GM12878 (cell line): ENCODE measurements around the gene IL4. TPM values are rescaled to one million over a fixed set of nuclear protein-coding genes. Genes with fewer than 3 reads are reported as not detected.

ENCODE experiments used
- ATAC-seq: fragments of 200-7000 bp; cut with Tn5 transposase; 3 replicates; pipeline ENCODE4 v1.9.1; 2020; ENCODE audit warnings: mild to moderate bottlenecking, moderate library complexity
- BruUV-seq: library from RNA; stranded (reverse); fragments of 400-500 nt; replicated peaks from 2 replicates; lab custom pipeline; 2021; lab: Mats Ljungman, UMichigan
- CTCF ChIA-PET: fragments of 300-600 bp; sonication (Branson Sonifier 250); formaldehyde crosslinking; extraction: SDS; loops from one replicate; lab custom pipeline; 2021; ENCODE audit warnings: inconsistent platforms; lab: Yijun Ruan, JAX
- POLR2A ChIA-PET: fragments of 350-600 bp; formaldehyde crosslinking; extraction: SDS; loops from one replicate; lab custom pipeline; 2021; ENCODE audit warnings: inconsistent platforms; lab: Charles Lee
- RAD21 ChIA-PET: fragments of 300-600 bp; sonication (Branson Sonifier 250); formaldehyde crosslinking; loops from one replicate; lab custom pipeline; 2023; ENCODE audit warnings: antibody characterized with exemption; ENCODE audit not compliant: unreplicated experiment; lab: Charles Lee
- SMC1A ChIA-PET: fragments of 300-600 bp; sonication (Branson Sonifier 250); formaldehyde crosslinking; loops from one replicate; lab custom pipeline; 2023; ENCODE audit not compliant: unreplicated experiment, uncharacterized antibody; lab: Charles Lee
- DNase-seq: peaks from one replicate; pipeline ENCODE4 v3.0.0-alpha.2; 2011; ENCODE audit warnings: low read depth, low spot score
- FAIRE-seq: peaks from 3 replicates; lab custom pipeline; 2011; peaks lifted over from hg19 to GRCh38; lab: Jason Lieb, UNC
- H2AFZ ChIP-seq: 2 replicates; pipeline ENCODE4 v1.6.0; 2011; ENCODE audit warnings: low read depth, low read length, control low read depth; ENCODE audit not compliant: control insufficient read depth
- H3K27ac ChIP-seq: 2 replicates; pipeline ENCODE4 v1.5.1; 2011; ENCODE audit warnings: control low read depth; ENCODE audit not compliant: control insufficient read depth, insufficient read depth
- H3K27me3 ChIP-seq, 2 experiments: replicated peaks in 1 of 2; 2 replicates each; pipeline versions ENCODE4 v1.6.0 to v1.6.1; 2011; ENCODE audit warnings: low read length in 1 of 2; ENCODE audit not compliant: control insufficient read depth in 2 of 2, insufficient read depth in 2 of 2
- H3K36me3 ChIP-seq, 2 experiments: 2 replicates each; pipeline ENCODE4 v1.5.1; 2011; ENCODE audit warnings: low read length in 1 of 2; ENCODE audit not compliant: control insufficient read depth in 2 of 2, insufficient read depth in 2 of 2
- H3K4me1 ChIP-seq: 2 replicates; pipeline ENCODE4 v1.6.1; 2011; ENCODE audit warnings: mild to moderate bottlenecking, low read length, moderate library complexity, mixed read lengths; ENCODE audit not compliant: control insufficient read depth, insufficient read depth
- H3K4me2 ChIP-seq: 2 replicates; pipeline ENCODE4 v1.6.0; 2011; ENCODE audit warnings: control low read depth; ENCODE audit not compliant: control insufficient read depth, insufficient read depth
- H3K4me3 ChIP-seq: fragments of 200-600 bp; sonication (generic); 2 replicates; pipeline ENCODE4 v1.5.1; 2016
- H3K79me2 ChIP-seq: 2 replicates; pipeline ENCODE4 v1.6.0; 2011; ENCODE audit warnings: low read length; ENCODE audit not compliant: control insufficient read depth, insufficient read depth
- H3K9ac ChIP-seq: 2 replicates; pipeline ENCODE4 v1.8.0; 2011; ENCODE audit warnings: low read length, control low read depth, mixed read lengths; ENCODE audit not compliant: control insufficient read depth, insufficient read depth
- H3K9me3 ChIP-seq: replicated peaks from 3 replicates; pipeline ENCODE4 v1.5.1; 2011; ENCODE audit warnings: mild to moderate bottlenecking, low read length; ENCODE audit not compliant: control insufficient read depth, insufficient read depth
- H4K20me1 ChIP-seq: 2 replicates; pipeline ENCODE4 v1.6.0; 2011; ENCODE audit not compliant: control insufficient read depth, insufficient read depth
- BHLHE40 ChIP-seq, 2 experiments: fragments of 450-650 bp in 1 of 2; IDR thresholded peaks; 2 replicates each; pipeline ENCODE4 v1.6.1; 2011 to 2017; ENCODE audit warnings: low read depth in 2 of 2, borderline replicate concordance in 1 of 2, improper control_type of control experiment in 1 of 2, low read length in 1 of 2, mild to moderate bottlenecking in 1 of 2
- CREB1 ChIP-seq: IDR thresholded peaks from 2 replicates; pipeline ENCODE4 v1.6.1; 2012; ENCODE audit warnings: low read depth, mild to moderate bottlenecking, inconsistent platforms
- E4F1 ChIP-seq: fragments of 450-650 bp; IDR thresholded peaks from 2 replicates; pipeline ENCODE4 v1.6.1; 2018; ENCODE audit warnings: borderline replicate concordance, mild to moderate bottlenecking; ENCODE audit not compliant: partially characterized antibody
- EED ChIP-seq: sonication (generic); IDR thresholded peaks from 2 replicates; pipeline ENCODE4 v1.6.1; 2016; ENCODE audit warnings: antibody characterized with exemption, low read depth
- EP300 ChIP-seq, 2 experiments: fragments of 150-350 bp in 1 of 2; IDR thresholded peaks; 2 replicates each; pipeline ENCODE4 v1.6.1; 2011 to 2012; ENCODE audit warnings: low read depth in 2 of 2, low read length in 2 of 2, borderline replicate concordance in 1 of 2, improper control_type of control experiment in 1 of 2, inconsistent platforms in 1 of 2; ENCODE audit not compliant: control insufficient read depth in 1 of 2
- ETV6 ChIP-seq, 2 experiments: fragments of 450-650 bp in 1 of 2; IDR thresholded peaks in 1 of 2; conservative IDR thresholded peaks in 1 of 2; 2 replicates each; pipeline ENCODE4 v1.6.1; 2014; ENCODE audit warnings: antibody characterized with exemption in 1 of 2, borderline replicate concordance in 1 of 2, low read depth in 1 of 2, mild to moderate bottlenecking in 1 of 2, moderate library complexity in 1 of 2
- IKZF1 ChIP-seq: fragments of 450-650 bp; conservative IDR thresholded peaks from 2 replicates; pipeline ENCODE4 v1.6.1; 2017; ENCODE audit warnings: antibody characterized with exemption, mild to moderate bottlenecking
- JUNB ChIP-seq: IDR thresholded peaks from 2 replicates; pipeline ENCODE4 v1.6.1; 2016; ENCODE audit warnings: antibody characterized with exemption, mild to moderate bottlenecking
- MTA2 ChIP-seq: fragments of 450-650 bp; IDR thresholded peaks from 2 replicates; pipeline ENCODE4 v1.6.1; 2016; ENCODE audit warnings: low read depth, mild to moderate bottlenecking, moderate library complexity
- POLR2A ChIP-seq: IDR thresholded peaks from 2 replicates; pipeline ENCODE4 v1.6.1; 2011; ENCODE audit warnings: low read depth, mild to moderate bottlenecking, low read length
- POU2F2 ChIP-seq: IDR thresholded peaks from 3 replicates; pipeline ENCODE4 v1.6.1; 2011; ENCODE audit warnings: low read depth, mild to moderate bottlenecking, low read length, borderline replicate concordance
- SMAD1 ChIP-seq: fragments of 450-650 bp; IDR thresholded peaks from 2 replicates; pipeline ENCODE4 v1.6.1; 2018; ENCODE audit warnings: mild to moderate bottlenecking, low read depth; ENCODE audit not compliant: partially characterized antibody
- ZNF207 ChIP-seq: fragments of 450-650 bp; IDR thresholded peaks from 2 replicates; pipeline ENCODE4 v1.6.1; 2014; ENCODE audit warnings: antibody characterized with exemption, mild to moderate bottlenecking, borderline replicate concordance
- ZNF24 ChIP-seq: fragments of 450-650 bp; IDR thresholded peaks from 2 replicates; pipeline ENCODE4 v1.6.1; 2017; ENCODE audit warnings: antibody characterized with exemption, mild to moderate bottlenecking
- WGBS: methylation state at CpG from one replicate; pipeline ENCODE4 v1.1.6; 2016; ENCODE audit warnings: low lambda C conversion rate; ENCODE audit not compliant: insufficient replicate concordance, insufficient coverage; ENCODE audit errors: missing lambda C conversion rate; 5-methylcytosine and 5-hydroxymethylcytosine counted together
- in situ Hi-C: fragments of 300-500 bp; cut with MboI; formaldehyde crosslinking; loops from 9 replicates; pipeline ENCODE4 v1.14.3; 2018; ENCODE audit warnings: mixed read lengths
- intact Hi-C: fragments of 100-400 bp; cut with micrococcal nuclease; formaldehyde crosslinking; loops from one replicate; pipeline ENCODE4 v1.14.2; 2022; ENCODE audit not compliant: unreplicated experiment
- polyA plus RNA-seq, 11 experiments: library from polyadenylated mRNA; depleted of rRNA in 4 of 11; unstranded in 6 of 11; stranded (reverse) in 5 of 11; fragments of >200 nt; fragmentation: Nextera tagmentation in 4 of 11; fragmentation: Illumina TruSeq in 1 of 11; extraction: Ambion mirVana in 4 of 11; extraction: Trizol in 1 of 11; gene quantifications; 1 replicate in 1 of 11; 2 replicates in 10 of 11; pipeline versions ENCODE4 v1.2.1 to v1.2.3, GENCODE V29; 2011 to 2016; ENCODE audit warnings: inconsistent platforms in 2 of 11, missing spikeins in 2 of 11, low read depth in 1 of 11
- total RNA-seq, 4 experiments: library from RNA; depleted of rRNA in 3 of 4; stranded (reverse); fragments of >200 nt in 3 of 4; fragmentation: Illumina TruSeq in 1 of 4; extraction: Trizol in 1 of 4; gene quantifications; 2 replicates each; pipeline versions ENCODE4 v1.2.1 to v1.2.3, GENCODE V29; 2013 to 2021
- TF ChIP-seq, protein P1 (sequence below): fragments of 150-350 bp; IDR thresholded peaks from 2 replicates; pipeline ENCODE4 v1.6.1; 2016; ENCODE audit warnings: low read depth, low read length

IL4 gene
- total and polyA plus RNA-seq, 10 of the 15 experiments (the other 5 are each of a cell fraction or from before 2014, with no cell fraction given), result 0.20 to 0.80 (median 0.50) TPM; not detected in 7

DNA sequence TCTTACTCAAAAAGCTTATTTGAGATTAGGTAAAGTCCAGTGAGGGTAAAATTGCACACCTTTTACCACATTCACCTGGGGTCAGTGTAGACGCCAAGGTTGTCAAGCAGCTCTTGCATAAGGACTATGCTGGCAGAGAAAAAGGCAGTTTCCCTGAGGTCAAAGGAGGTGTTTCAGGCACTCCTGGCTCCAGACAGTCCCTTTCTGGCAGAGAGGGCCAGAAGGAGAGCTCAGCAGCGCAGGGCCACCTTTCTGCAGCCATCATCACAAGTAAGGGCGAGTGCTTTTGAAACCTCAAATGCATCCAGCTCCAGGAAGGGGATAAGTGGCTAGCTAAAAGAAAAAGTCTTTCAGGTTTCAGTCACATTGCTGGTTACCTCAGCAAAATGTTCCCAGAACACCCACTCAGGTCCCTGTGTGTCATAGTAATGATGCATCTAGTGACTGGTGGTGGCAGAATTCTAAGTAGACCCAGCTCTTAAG lies 32.5 kb upstream of the IL4 start:
- Histone ChIP-seq H3K36me3 (peaks cover 20 to 39% of the 10 kb centered on the region in 2 experiments), H3K79me2 (no peaks in the 10 kb centered on the region), H3K4me1 (peaks cover 45% of the 10 kb centered on the region), H2AFZ (no peak overlapping the region), H3K9me3 (no peaks in the 10 kb centered on the region), H3K27me3 (no peaks in the 10 kb centered on the region), H3K27ac (peak overlapping the region; percentile 1), H3K4me3 (no peak overlapping the region), H3K9ac (0 out of 2 replicates have a peak overlapping the region, but pooled peaks have one; percentile 2), H3K4me2 (peak overlapping the region; percentile 49), H4K20me1 (no peaks in the 10 kb centered on the region)
- ChIA-PET SMC1A (interaction anchor here (0.7 to 7.8 kb wide), 20 partner anchors 9 to 179 kb away, joined by 3 to 119 read pairs (median 5); partner anchors contain the start of genes CCNI2, IL13, IL4 and KIF3A), CTCF (interaction anchor here (0.8 to 4.8 kb wide), 9 partner anchors 11 to 179 kb away, joined by 3 to 28 read pairs (median 10); partner anchors contain the start of gene IL13), RAD21 (interaction anchor here (0.9 to 5.7 kb wide), 19 partner anchors 11 to 254 kb away, joined by 3 to 113 read pairs (median 4); partner anchors contain the start of genes IL13, IL4, KIF3A and SOWAHA), POLR2A (interaction anchor here (0.6 to 6.3 kb wide), 7 partner anchors 11 to 226 kb away, joined by 3 to 53 read pairs (median 8); partner anchors contain the start of gene IL13)
- 4% methylated on average over 3 of the region's 3 CpGs for WGBS
- DNase-seq (no peak), ATAC-seq (peak; percentile 60), FAIRE-seq (no peak)
- intact Hi-C loops, result loop anchor here (2.0 kb wide), 1 partner anchor 20 kb away; no protein-coding TSS in a partner anchor
- in situ Hi-C loops, result no loop called here
- no TSS peak for BruUV-seq
- peak; percentile 36; the same call in 1 of the 2 replicates for TF ChIP-seq POLR2A
- TF ChIP-seq EED, result peak; percentile 69; the same call in 1 of the 2 replicates
- TF ChIP-seq ZNF207, result no peak
- peak; percentile 23 to 25; a peak in 1 of 4 replicates for TF ChIP-seq BHLHE40 (IDR thresholded peaks at IDR 0.05; ENCODE audit: borderline replicate concordance in 1 of 2, low read depth in 2 of 2, low read length in 1 of 2)
- TF ChIP-seq EP300 (IDR thresholded peaks at IDR 0.05; ENCODE audit: borderline replicate concordance in 1 of 2, control insufficient read depth in 1 of 2, low read depth in 2 of 2, low read length in 2 of 2), result peak in 1 of 2 experiments; percentile 81; a peak in 2 of 4 replicates
- TF ChIP-seq, protein P1, sequence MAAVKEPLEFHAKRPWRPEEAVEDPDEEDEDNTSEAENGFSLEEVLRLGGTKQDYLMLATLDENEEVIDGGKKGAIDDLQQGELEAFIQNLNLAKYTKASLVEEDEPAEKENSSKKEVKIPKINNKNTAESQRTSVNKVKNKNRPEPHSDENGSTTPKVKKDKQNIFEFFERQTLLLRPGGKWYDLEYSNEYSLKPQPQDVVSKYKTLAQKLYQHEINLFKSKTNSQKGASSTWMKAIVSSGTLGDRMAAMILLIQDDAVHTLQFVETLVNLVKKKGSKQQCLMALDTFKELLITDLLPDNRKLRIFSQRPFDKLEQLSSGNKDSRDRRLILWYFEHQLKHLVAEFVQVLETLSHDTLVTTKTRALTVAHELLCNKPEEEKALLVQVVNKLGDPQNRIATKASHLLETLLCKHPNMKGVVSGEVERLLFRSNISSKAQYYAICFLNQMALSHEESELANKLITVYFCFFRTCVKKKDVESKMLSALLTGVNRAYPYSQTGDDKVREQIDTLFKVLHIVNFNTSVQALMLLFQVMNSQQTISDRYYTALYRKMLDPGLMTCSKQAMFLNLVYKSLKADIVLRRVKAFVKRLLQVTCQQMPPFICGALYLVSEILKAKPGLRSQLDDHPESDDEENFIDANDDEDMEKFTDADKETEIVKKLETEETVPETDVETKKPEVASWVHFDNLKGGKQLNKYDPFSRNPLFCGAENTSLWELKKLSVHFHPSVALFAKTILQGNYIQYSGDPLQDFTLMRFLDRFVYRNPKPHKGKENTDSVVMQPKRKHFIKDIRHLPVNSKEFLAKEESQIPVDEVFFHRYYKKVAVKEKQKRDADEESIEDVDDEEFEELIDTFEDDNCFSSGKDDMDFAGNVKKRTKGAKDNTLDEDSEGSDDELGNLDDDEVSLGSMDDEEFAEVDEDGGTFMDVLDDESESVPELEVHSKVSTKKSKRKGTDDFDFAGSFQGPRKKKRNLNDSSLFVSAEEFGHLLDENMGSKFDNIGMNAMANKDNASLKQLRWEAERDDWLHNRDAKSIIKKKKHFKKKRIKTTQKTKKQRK, result no peak
- TF ChIP-seq POU2F2, result no peak
- TF ChIP-seq ETV6 (conservative IDR thresholded peaks at IDR 0.05 in 1 of 2, IDR thresholded peaks at IDR 0.05 in 1 of 2; ENCODE audit: borderline replicate concordance in 1 of 2, low read depth in 1 of 2), result peak in 1 of 2 experiments; percentile 53; a peak in 1 of 4 replicates
- TF ChIP-seq JUNB, result 0 out of 2 replicates have a peak, but pooled peaks have one; percentile 26
- peak; percentile 71 for TF ChIP-seq CREB1
- no peak for TF ChIP-seq SMAD1
- TF ChIP-seq E4F1, result no peak
- peak; percentile 79 for TF ChIP-seq IKZF1
- TF ChIP-seq ZNF24, result no peak
- TF ChIP-seq MTA2, result peak; percentile 71
